Keratinocyte (primary cell): Measurements from ENCODE around the gene SLC45A2. TPM values are rescaled to one million over a fixed set of nuclear protein-coding genes. Genes with fewer than 3 reads are reported as not detected.

Experiments used
- DNase-seq: peaks from one replicate; pipeline ENCODE4 v3.0.0-alpha.2; 2011; ENCODE audit warnings: low read depth, missing footprints, low spot score
- FAIRE-seq: peaks from 2 replicates; lab custom pipeline; 2011; peaks lifted over from hg19 to GRCh38; lab: Jason Lieb, UNC
- H2AFZ ChIP-seq: 2 replicates; pipeline ENCODE4 v1.6.0; 2012; ENCODE audit warnings: low read length, control low read depth, inconsistent platforms; ENCODE audit not compliant: control insufficient read depth
- H3K27ac ChIP-seq: 2 replicates; pipeline ENCODE4 v1.5.1; 2011; ENCODE audit warnings: low read length; ENCODE audit not compliant: control insufficient read depth, insufficient read depth
- H3K27me3 ChIP-seq: 3 replicates; pipeline ENCODE4 v1.6.0; 2011; ENCODE audit warnings: low read length; ENCODE audit not compliant: control insufficient read depth, insufficient read depth; ENCODE audit errors: extremely low read depth
- H3K36me3 ChIP-seq, 2 experiments: 2 replicates in 1 of 2; 3 replicates in 1 of 2; pipeline ENCODE4 v1.5.1; 2011; ENCODE audit warnings: low read length in 2 of 2, mild to moderate bottlenecking in 1 of 2; ENCODE audit not compliant: control insufficient read depth in 2 of 2, insufficient read depth in 2 of 2; ENCODE audit errors: extremely low read depth in 1 of 2
- H3K4me1 ChIP-seq: 3 replicates; pipeline ENCODE4 v1.5.1; 2011; ENCODE audit warnings: low read length; ENCODE audit not compliant: control insufficient read depth, insufficient read depth; ENCODE audit errors: extremely low read depth
- H3K4me2 ChIP-seq: 3 replicates; pipeline ENCODE4 v1.6.0; 2011; ENCODE audit warnings: low read depth, low read length; ENCODE audit not compliant: control insufficient read depth, insufficient read depth; ENCODE audit errors: extremely low read depth
- H3K4me3 ChIP-seq, 3 experiments: fragments of 200-600 bp in 1 of 3; sonication (generic) in 1 of 3; 2 replicates in 2 of 3; 3 replicates in 1 of 3; pipeline ENCODE4 v1.5.1; 2011 to 2016; ENCODE audit warnings: low read length in 3 of 3, mild to moderate bottlenecking in 3 of 3, control low read depth in 2 of 3, inconsistent platforms in 1 of 3, low read depth in 1 of 3, mixed read lengths in 1 of 3, mixed run types in 1 of 3, moderate library complexity in 1 of 3; ENCODE audit not compliant: control insufficient read depth in 2 of 3, insufficient read depth in 2 of 3; ENCODE audit errors: extremely low read depth in 1 of 3
- H3K79me2 ChIP-seq: 2 replicates; pipeline ENCODE4 v1.6.0; 2012; ENCODE audit warnings: low read length; ENCODE audit not compliant: control insufficient read depth, insufficient read depth
- H3K9ac ChIP-seq: 3 replicates; pipeline ENCODE4 v1.6.0; 2011; ENCODE audit warnings: low read length; ENCODE audit not compliant: control insufficient read depth, insufficient read depth; ENCODE audit errors: extremely low read depth
- H3K9me1 ChIP-seq: 3 replicates; pipeline ENCODE4 v1.6.0; 2011; ENCODE audit warnings: low read length; ENCODE audit not compliant: control insufficient read depth, insufficient read depth; ENCODE audit errors: extremely low read depth
- H3K9me3 ChIP-seq: 2 replicates; pipeline ENCODE4 v1.5.1; 2012; ENCODE audit warnings: low read depth, low read length; ENCODE audit not compliant: control insufficient read depth
- H4K20me1 ChIP-seq: 3 replicates; pipeline ENCODE4 v1.6.0; 2011; ENCODE audit warnings: low read length; ENCODE audit not compliant: control insufficient read depth, insufficient read depth; ENCODE audit errors: extremely low read depth
- CTCF ChIP-seq, 3 experiments: IDR thresholded peaks in 1 of 3; conservative IDR thresholded peaks in 1 of 3; optimal IDR thresholded peaks in 1 of 3; 2 replicates in 2 of 3; 3 replicates in 1 of 3; pipeline versions ENCODE3 to v1.5.1; 2011; ENCODE audit warnings: low read length in 3 of 3, mild to moderate bottlenecking in 3 of 3, moderate library complexity in 2 of 3, control low read depth in 1 of 3, inconsistent platforms in 1 of 3; ENCODE audit not compliant: insufficient read depth in 2 of 3; ENCODE audit errors: extremely low read depth in 1 of 3
- EZH2 ChIP-seq: IDR thresholded peaks from one replicate; pipeline ENCODE4 v1.6.1; 2012; ENCODE audit warnings: inconsistent platforms, mild to moderate bottlenecking, low read length, moderate library complexity
- dilution Hi-C: fragments of 300-500 bp; cut with MboI; formaldehyde crosslinking; loops from one replicate; pipeline ENCODE4 v1.7.0; 2020; ENCODE audit warnings: low sequenced_read_pairs; ENCODE audit not compliant: extremely low pct_ligation_motif_present
- polyA plus RNA-seq, 5 experiments: library from polyadenylated mRNA; depleted of rRNA in 3 of 5; stranded (reverse) in 3 of 5; stranded (forward) in 1 of 5; unstranded in 1 of 5; fragments of >200 nt; gene quantifications; 1 replicate in 1 of 5; 2 replicates in 3 of 5; 3 replicates in 1 of 5; pipeline versions ENCODE4 v1.2.1 to v1.2.3, GENCODE V29; 2011 to 2012; ENCODE audit warnings: missing spikeins in 2 of 5, low read depth in 1 of 5, low replicate concordance in 1 of 5

SLC45A2 gene
- polyA plus RNA-seq, 1 donor (not counting 4 experiments of a cell fraction or from before 2014, with no cell fraction given), result 0.04 TPM

GRCh38 chr5:33905381-33905780 is 79.1 kb downstream of the SLC45A2 start:
- no peak overlapping the region for H3K4me2 ChIP-seq
- no peaks in the 10 kb centered on the region for H3K4me1 ChIP-seq
- DNase-seq (no peak), FAIRE-seq (no peak)
- no peaks in the 10 kb centered on the region for H3K79me2 ChIP-seq
- no peaks in the 10 kb centered on the region for H4K20me1 ChIP-seq
- H3K9me1 ChIP-seq, result no peaks in the 10 kb centered on the region
- no peak for TF ChIP-seq CTCF (optimal IDR thresholded peaks at IDR 0.05 in 1 of 3, IDR thresholded peaks at IDR 0.05 in 1 of 3, conservative IDR thresholded peaks at IDR 0.05 in 1 of 3; ENCODE audit: extremely low read depth in 1 of 3, insufficient read depth in 2 of 3, low read length in 3 of 3)
- no peak for TF ChIP-seq EZH2
- no peak overlapping the region for H2AFZ ChIP-seq
- H3K9ac ChIP-seq, result no peak overlapping the region
- H3K27ac ChIP-seq, result no peak overlapping the region
- H3K4me3 ChIP-seq, result no peak overlapping the region
- dilution Hi-C loops, result no loop called here
- no peaks in the 10 kb centered on the region for H3K27me3 ChIP-seq
- H3K9me3 ChIP-seq, result no peaks in the 10 kb centered on the region
- H3K36me3 ChIP-seq, result no peaks in the 10 kb centered on the region

GRCh38 chr5:33903118-33903517 is 81.4 kb downstream of the SLC45A2 start:
- Histone ChIP-seq H3K27me3 (no peaks in the 10 kb centered on the region), H3K4me2 (no peak overlapping the region), H3K27ac (no peak overlapping the region), H3K9me1 (no peaks in the 10 kb centered on the region), H3K36me3 (no peaks in the 10 kb centered on the region), H3K4me3 (no peak overlapping the region), H3K9ac (no peak overlapping the region), H3K4me1 (no peaks in the 10 kb centered on the region), H4K20me1 (no peaks in the 10 kb centered on the region), H3K9me3 (no peaks in the 10 kb centered on the region), H3K79me2 (no peaks in the 10 kb centered on the region), H2AFZ (no peak overlapping the region)
- no peak for TF ChIP-seq CTCF (optimal IDR thresholded peaks at IDR 0.05 in 1 of 3, IDR thresholded peaks at IDR 0.05 in 1 of 3, conservative IDR thresholded peaks at IDR 0.05 in 1 of 3; ENCODE audit: extremely low read depth in 1 of 3, insufficient read depth in 2 of 3, low read length in 3 of 3)
- TF ChIP-seq EZH2, result no peak
- DNase-seq (no peak), FAIRE-seq (no peak)
- dilution Hi-C loops, result no loop called here
